Measurements from ENCODE around the gene HSD11B2.

The HSD11B2 gene

DNA sequence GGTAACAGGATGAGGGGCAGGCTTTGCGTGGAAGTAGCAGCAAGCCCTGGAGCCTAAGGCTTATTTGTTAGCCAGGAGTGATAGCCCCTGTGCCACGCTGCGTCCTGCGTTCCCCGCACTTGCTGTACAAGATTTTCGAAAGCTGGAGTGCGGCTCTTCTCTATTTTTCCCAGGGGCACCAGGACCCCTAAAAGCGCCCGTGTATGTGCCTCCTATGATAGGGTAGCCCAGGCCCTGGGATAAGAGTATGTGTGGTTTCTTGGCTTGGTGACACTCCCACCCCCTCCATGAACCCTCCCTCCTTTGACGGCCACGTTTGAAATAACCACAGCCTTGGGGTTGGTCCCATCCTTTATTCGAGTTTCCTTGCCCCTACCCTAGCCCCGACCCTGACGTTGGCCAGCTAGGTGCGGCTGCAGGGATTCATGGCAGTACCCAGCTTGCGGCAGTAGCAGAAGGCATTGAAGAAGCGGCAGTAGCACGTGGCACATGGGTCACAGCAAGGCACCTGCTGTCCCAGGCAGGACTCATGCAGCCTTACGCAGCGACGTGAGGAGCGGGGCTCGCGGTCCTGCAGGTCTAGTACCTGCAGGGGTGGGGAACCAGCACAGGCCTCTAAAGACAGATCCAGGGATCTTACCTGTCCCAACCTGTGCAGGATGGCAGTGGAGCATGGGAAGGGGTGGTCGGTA, 51.5 kb downstream of the HSD11B2 start:
- DNase-seq = no peak

DNA sequence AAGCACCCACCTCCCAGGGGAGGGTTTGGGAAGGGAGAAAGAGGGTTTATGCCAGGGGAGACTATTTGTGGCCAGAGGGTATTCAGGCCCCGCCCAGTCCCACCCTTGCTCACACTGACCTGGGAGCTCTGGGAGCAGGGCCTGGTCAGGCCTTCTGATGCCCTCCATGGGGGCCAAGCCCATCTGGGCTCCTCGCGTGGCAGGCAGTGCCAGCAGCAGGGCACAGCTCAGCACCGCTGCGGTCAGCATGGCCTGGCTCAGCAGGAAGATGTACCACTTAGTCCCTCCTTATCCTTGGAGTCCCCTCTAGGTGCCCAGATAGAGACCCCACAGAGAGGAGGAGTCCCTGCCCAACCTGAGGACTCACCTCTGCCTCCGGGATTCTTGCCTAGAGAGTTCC, 52.2 kb downstream of the HSD11B2 start, which contains the start of gene AGRP:
Gene AGRP, minus strand, starts transcription at position 398 of the 400 bp plus-strand sequence. Its CDS starts 149 bp downstream, at position 249.
- no peak for DNase-seq

GRCh38 chr16:67483731-67484525, 53.0 kb downstream of the HSD11B2 start:
- no peak for DNase-seq

DNA sequence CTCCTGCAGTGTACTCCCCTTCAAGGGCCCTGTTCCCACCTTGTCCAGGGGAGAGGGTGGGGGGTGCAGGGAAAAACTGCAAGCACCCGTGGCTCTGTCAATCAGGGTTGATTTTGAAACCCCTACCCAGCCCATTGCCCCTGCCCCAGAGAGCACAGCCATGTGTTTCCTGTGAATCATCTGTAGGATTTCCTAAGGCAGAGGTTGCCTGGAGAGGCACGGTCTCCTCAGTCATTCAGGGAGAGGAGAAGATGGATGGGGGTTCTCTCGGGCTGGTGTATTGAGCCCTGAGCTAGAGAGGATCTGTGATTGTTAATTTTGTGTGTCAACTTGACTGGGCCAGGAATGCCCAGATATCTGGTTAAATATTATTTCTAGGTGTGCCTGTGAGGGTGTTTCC, 55.9 kb downstream of the HSD11B2 start:
- no peak for DNase-seq
